SH-SY5Y (cell line): ENCODE data around the gene NOC2L.
A peak's percentile ranks its signal among the peaks of the same experiment; 100 is the strongest.

Experiments
- GATA2 ChIP-seq: IDR thresholded peaks from 2 replicates; pipeline ENCODE4 v1.6.1; 2011; ENCODE audit warnings: mild to moderate bottlenecking, low read depth, low read length
- GATA3 ChIP-seq: IDR thresholded peaks from 2 replicates; pipeline ENCODE4 v1.6.1; 2011; ENCODE audit warnings: low read depth, mild to moderate bottlenecking, low read length, moderate library complexity

The NOC2L gene

DNA sequence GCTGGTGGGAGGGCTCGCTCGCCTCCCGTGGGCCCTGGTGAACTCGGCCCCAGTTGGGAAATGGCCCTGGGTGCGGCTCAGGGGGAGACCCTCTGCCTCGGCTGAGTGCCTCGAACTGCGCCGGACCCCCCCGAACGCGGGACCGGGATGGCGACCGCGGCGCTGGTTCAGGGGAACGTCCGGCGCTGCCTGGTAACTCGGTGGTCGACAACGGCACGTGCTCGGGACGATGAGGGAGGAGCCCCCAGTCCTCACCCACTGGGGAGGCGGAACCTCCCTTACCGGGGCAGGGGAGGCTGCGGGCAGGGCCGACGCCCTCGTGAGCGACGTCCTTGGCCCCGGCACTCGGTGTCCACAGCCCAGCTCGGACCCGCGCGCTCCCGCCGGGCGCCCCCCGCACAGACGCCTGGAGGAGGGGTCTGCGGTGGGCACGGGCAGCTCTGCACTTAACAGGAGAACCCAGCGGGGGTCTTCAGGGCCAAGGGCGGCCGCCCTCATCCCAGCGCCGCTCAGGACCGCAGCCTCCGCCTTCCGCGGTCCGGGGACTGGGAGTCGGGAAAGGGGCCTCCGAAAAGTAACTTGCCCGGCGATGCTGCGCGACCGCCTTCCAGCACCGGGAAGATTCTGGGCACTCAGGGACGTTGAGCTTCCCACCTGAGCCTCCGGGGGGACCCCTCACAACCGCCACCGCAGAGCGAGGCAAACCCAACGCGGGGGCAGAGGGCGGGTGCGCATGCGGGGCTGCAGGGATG lies 39.1 kb upstream of the NOC2L start:
- no peak for TF ChIP-seq GATA3
- TF ChIP-seq GATA2: no peak

DNA sequence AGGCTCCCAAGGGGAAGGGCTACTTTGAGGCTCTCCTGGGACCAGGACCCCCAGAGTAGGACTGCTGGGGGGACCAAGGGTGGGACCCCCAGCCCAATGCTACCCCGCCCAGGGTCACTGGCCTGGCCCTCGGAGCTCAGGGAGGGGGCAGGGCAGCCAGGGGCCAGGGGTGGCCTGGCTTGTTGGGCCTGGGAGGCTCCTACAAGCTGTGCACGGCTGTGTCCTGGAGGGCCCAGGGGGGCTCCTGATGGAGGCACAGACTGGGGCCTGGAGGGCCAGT lies 38.6 kb upstream of the NOC2L start:
- TF ChIP-seq GATA2 (no peak), GATA3 (no peak)

DNA sequence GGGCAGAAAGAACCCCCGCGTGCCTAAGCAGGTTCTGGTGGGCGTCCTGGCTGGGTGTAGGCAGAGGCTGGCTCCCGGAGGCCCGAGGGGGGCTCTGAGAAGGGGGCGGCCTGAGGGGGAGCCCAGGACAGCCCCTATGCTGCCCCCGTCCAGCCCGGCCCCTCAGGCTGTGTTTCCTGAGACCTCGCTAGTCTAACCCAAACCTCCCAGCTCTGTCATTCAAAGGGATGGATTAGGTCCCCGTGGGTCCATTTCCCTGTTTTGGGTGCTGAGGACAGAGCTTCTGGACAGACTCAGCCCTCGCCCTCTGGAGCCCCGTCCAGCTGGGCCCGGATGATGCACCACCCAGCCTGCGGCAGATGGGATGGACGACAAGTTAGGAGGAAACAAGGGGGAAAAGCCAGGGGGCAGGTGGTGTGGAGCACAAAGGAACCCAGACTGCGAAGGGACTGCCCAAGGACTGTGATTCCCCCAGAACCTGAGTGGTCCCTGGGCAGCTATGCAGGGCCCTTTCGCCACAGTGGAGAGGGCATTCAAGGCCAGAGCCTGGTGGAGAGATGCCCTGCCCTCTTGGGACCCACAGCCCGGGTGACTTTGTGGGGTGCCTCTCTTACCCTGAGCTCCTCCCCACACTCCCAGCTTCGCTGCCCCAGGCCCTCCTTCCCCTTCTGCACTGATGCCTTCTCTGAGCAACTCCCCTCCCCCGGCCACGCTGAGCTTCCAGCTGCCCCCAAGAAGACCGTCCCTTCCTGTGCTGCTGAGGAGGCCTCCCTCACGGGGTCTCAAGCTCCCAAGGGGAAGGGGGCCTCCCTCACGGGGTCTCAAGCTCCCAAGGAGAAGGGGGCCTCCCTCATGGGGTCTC lies 38.0 kb upstream of the NOC2L start:
- TF ChIP-seq GATA3: no peak
- no peak for TF ChIP-seq GATA2

DNA sequence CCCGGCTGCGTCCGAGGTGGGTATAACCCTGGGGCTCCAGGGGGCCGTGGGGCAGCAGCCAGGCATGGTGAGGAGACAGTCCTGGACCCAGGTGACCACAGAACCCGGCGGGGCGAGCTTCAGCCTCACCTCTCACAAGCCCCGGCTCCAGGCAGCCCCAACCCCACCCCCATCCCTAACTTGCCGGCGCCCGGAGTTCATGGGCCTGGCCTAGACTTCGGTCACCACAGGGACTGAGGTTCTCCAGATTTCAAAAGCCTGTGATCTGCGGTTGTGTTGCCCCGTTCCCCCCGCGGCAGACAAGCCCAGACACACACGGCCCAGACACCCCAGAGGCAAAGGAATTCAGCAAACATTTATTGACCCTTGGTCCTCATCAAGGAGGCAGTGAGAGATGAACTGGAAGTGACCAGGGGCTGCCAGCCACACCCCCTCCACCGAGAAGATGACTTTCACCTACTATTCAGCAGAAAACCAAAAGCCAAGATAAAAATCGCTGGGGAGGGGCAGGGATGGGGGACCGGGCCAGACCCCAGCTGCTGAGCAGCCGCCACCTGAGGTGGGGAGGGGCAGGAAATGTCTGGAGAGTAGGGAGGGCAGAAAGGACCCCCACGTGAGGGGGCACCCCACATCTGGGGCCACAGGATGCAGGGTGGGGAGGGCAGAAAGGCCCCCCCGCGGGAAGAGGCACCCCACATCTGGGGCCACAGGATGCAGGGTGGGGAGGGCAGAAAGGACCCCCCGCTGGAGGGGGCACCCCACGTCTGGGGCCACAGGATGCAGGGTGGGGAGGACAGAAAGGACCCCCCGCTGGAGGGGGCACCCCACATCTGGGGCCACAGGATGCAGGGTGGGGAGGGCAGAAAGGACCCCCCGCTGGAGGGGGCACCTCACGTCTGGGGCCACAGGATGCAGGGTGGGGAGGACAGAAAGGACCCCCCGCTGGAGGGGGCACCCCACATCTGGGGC lies 36.9 kb upstream of the NOC2L start:
- TF ChIP-seq GATA3 (no peak), GATA2 (peak; percentile 59)

DNA sequence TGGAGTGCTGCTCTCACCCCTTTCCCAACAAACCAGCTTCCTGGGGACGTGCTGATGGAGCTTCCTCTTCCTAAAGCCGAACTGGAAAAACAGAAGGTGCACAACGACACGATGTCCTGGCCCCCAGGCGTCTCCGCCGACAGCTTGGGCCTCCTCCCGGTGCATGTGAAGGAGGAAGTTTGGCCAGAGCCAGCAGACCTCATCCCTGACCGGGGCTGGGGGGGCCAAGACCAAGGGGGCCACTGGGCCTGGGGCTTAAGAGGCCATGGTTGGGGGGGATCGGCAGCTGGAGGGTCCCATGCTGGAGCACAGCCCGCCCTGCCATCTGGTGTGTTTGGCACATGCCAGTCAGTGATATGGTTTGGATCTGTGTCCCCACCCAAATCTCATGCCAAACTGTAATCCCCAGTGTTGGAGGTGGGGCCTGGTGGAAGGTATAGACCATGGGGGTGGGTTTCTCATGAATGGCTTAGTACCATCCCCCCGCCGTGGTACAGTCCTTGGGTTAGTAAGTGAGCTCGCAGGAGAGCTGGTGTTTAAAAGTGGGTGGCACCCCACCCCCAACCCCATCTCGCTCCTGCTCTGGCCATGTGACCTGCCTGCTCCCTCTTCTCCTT lies 34.4 kb upstream of the NOC2L start:
- no peak for TF ChIP-seq GATA3
- no peak for TF ChIP-seq GATA2

DNA sequence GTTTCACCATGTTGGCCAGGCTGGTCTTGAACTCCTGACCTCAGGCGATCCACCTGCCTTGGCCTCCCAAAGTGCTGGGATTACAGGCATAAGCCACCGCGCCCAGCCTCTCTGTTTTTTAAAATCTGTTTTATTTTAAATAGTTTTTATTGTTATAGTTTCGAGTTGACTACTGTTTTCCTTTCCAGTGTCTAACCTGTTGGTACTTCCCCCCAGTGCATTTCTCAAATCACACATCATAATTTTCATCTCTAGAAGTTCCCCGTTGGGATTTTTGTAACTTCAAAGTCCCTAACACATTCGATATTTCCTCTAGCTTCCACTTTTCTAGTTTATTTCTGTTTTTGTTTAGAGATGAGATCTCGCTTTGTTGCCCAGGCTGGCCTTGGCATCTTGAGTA lies 33.3 kb upstream of the NOC2L start:
- TF ChIP-seq GATA3 (no peak), GATA2 (no peak)

DNA sequence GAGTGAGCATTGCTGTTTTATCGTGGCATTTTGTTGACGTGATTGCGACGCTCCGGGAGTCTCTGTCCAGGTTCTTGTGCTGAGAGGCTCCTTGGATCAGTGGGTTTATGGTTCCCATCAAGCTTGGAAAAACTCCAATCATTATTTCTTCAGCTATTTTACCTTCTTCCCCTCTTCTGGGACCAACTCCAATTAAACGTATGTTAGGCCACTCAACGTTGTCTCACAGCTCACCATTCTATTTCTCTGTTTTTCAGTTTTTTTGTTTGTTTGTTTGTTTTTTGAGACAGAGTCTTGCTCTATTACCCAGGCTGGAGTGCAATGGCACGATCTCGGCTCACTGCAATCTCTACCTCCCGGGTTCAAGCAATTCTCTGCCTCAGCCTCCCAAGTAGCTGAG lies 32.8 kb upstream of the NOC2L start:
- TF ChIP-seq GATA3 (no peak), GATA2 (no peak)

DNA sequence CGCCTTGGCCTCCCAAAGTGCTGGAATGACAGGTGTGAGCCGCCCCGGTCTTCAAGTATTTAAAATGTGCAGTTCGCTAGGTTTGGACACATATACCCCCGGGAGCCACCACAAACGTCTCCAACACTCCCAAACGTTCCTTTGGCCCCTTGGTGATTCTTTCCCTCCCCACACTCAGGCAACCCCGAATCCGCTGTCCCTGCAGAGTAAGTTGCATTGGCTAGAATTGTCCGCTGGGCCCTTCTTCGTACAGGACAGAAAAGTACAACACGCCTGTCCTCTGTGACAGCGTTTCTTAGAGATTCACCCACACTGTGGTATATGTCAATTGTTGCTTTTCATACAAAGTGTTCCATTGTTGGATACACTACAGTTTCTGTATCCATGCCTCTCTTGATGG lies 26.1 kb upstream of the NOC2L start:
- TF ChIP-seq GATA3: no peak
- no peak for TF ChIP-seq GATA2

DNA sequence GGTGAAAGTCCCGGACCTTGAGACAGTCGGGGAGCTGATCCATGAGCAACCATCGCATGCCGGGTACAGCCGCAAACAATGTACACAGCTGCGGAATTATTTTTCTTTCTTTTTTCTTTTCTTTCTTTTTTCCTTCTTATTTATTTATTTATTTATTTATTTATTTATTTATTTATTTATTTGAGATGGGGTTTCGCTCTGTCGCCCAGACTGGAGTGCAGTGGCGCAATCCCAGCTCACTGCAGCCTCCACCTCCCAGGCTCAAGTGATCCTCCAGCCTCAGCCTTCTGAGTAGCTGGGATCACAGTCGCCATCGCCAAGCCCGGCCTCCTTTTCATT lies 25.4 kb upstream of the NOC2L start:
- no peak for TF ChIP-seq GATA2
- TF ChIP-seq GATA3: no peak

DNA sequence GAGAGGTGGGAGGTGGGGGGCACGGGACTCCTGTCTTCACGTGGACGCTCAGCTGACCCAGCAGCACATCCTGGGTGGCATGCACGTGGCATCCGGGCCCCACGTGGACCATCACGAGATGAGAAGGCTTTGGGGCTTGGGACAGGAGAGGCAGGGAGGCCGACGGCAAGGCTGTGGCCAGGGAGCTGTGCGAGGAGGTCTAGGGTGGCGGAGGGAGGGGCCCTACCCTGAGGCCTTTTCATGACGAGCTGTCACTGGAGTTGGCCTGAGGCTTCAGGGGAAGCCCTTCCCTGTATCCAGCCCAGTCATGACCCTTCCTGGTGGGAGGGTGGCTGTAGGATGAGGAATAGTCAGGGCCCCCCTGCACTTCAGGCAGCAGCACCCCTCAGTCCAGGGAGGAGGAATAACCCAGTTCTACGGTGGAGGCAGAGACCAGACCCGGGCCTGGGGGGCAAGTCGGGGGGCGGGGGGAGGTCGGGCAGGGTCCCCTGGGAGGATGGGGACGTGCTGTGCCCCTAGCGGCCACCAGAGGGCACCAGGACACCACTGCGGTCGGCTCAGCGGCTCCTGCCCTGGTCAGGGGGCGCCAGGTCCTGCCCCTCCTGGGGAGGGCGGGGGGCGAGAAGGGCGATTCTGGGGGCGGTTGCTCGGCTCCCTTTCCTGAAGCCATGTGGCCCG lies 24.9 kb upstream of the NOC2L start:
- TF ChIP-seq GATA3 (no peak), GATA2 (no peak)

DNA sequence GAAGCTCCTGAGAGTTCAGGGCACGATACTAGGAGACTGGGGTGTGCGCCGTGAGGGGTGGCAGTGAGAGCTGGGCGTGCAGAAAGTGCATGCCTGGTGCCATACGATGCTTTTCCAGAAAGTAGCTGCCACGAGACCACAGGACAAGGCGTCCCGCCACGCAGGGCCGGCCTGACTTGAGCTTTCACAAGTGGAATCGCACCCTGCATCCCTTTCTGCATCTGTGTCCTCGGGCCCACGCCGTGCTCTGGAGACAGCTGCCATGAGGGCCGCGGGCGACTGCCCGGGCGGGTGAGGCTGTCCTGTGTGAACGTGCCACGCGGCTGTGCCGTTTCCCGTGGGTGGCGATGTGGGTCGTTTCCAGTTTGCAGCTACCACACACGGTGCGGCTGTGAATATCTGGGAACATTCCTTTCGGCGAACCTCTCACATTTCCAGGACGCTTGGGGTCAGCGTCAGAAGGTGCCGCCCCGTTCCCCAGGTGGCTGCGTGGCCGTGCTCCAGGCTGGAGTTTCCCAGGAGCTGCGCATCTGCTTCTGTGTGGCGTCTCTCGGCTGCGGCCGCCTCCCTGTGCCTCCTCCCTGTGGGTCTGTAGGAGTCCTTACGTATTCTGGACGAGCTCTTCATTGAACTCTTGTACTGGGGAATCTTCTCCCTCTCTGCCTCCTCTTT lies 23.8 kb upstream of the NOC2L start:
- TF ChIP-seq GATA3: no peak
- no peak for TF ChIP-seq GATA2

DNA sequence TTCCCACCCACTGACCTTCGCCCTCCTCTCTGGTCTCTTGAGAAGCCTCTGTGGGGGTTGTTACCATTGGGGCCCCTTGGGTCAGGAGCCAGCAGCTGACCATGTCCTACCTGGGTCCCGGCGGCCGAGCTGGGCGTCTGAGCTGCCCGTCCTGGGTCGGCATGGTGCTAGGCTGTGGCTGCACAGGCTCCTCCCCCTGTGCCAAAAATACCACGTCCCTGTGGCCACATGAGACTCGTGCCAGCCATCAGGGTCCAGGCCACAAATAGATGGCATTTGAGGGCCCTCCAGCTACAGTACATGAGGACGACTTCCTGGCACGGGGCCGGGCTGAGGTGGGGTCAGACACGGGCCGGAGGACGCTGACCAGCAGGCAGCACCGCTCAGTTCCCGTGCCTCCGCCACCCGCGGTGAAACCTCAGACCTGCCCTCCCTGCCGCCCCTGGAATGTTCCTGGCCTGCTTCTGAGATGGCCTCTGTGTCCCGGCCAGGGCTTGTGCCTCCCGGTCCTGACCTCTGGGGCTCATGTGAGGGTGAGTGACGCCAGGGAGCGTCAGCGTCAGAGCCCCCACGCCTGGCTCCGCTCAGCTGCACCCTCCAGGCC lies 23.0 kb upstream of the NOC2L start, which contains the start of gene PERM1:
Gene PERM1, minus strand, starts transcription at position 139 of the 604 bp plus-strand sequence. CDS start 1,064 bp downstream, outside the sequence.
- TF ChIP-seq GATA3: no peak
- TF ChIP-seq GATA2: no peak
